GM04503 (cell line): Measurements from ENCODE around the gene TRAM2.

Experiments used
- DNase-seq: peaks from one replicate; pipeline ENCODE4 v3.0.0-alpha.2; 2012; ENCODE audit warnings: low read depth

Gene TRAM2

GRCh38 chr6:52545406-52546119 is 31.3 kb downstream of the TRAM2 start:
- no peak for DNase-seq

GRCh38 chr6:52544602-52545405 is 32.1 kb downstream of the TRAM2 start:
- no peak for DNase-seq

- no peak for DNase-seq
These were observed 32.9 kb downstream of the TRAM2 start for GRCh38 chr6:52543729-52544601.

- no peak for DNase-seq
These were observed 33.6 kb downstream of the TRAM2 start for GRCh38 chr6:52543262-52543661.

GRCh38 chr6:52541135-52541534 is 35.7 kb downstream of the TRAM2 start:
- no peak for DNase-seq

GRCh38 chr6:52540286-52540902 is 36.5 kb downstream of the TRAM2 start:
- no peak for DNase-seq

- no peak for DNase-seq
These were observed 37.3 kb downstream of the TRAM2 start for GRCh38 chr6:52539607-52540006.

GRCh38 chr6:52538901-52539354 is 37.9 kb downstream of the TRAM2 start:
- DNase-seq = peak; percentile 81

- DNase-seq = no peak
These were observed 38.5 kb downstream of the TRAM2 start for GRCh38 chr6:52538252-52538900.

GRCh38 chr6:52537001-52537753 is 39.7 kb downstream of the TRAM2 start:
- DNase-seq = no peak

- DNase-seq = no peak
These were observed 40.4 kb downstream of the TRAM2 start for GRCh38 chr6:52536424-52536916.

- no peak for DNase-seq
These were observed 41.0 kb downstream of the TRAM2 start for GRCh38 chr6:52535711-52536423.

- no peak for DNase-seq
These were observed 41.9 kb downstream of the TRAM2 start for GRCh38 chr6:52534966-52535390.

GRCh38 chr6:52534363-52534762 is 42.5 kb downstream of the TRAM2 start:
- DNase-seq = no peak

GRCh38 chr6:52533491-52533890 is 43.4 kb downstream of the TRAM2 start:
- no peak for DNase-seq

GRCh38 chr6:52532457-52532856 is 44.4 kb downstream of the TRAM2 start:
- no peak for DNase-seq

GRCh38 chr6:52531834-52532233 is 45.0 kb downstream of the TRAM2 start:
- DNase-seq = no peak

- DNase-seq = no peak
These were observed 45.5 kb downstream of the TRAM2 start for GRCh38 chr6:52531396-52531795.

- no peak for DNase-seq
These were observed 46.5 kb downstream of the TRAM2 start for GRCh38 chr6:52530351-52530750.

- no peak for DNase-seq
These were observed 47.5 kb downstream of the TRAM2 start for GRCh38 chr6:52529311-52529710.
